A172 (cell line): Measurements from ENCODE around the gene AGMAT. TPM values are rescaled to one million over a fixed set of nuclear protein-coding genes. Genes with fewer than 3 reads are reported as not detected.

Source experiments
- DNase-seq: peaks from one replicate; pipeline ENCODE4 v3.0.0-alpha.2; 2015; ENCODE audit warnings: low spot score
- total RNA-seq: library from RNA; depleted of rRNA; stranded (reverse); fragments of >200 nt; shearing (Covaris generic); gene quantifications from 2 replicates; pipeline ENCODE4 v1.2.3, GENCODE V29; 2014; rRNA removed

AGMAT gene
- total RNA-seq, 1 experiment from 2014 or later, result not detected

DNA sequence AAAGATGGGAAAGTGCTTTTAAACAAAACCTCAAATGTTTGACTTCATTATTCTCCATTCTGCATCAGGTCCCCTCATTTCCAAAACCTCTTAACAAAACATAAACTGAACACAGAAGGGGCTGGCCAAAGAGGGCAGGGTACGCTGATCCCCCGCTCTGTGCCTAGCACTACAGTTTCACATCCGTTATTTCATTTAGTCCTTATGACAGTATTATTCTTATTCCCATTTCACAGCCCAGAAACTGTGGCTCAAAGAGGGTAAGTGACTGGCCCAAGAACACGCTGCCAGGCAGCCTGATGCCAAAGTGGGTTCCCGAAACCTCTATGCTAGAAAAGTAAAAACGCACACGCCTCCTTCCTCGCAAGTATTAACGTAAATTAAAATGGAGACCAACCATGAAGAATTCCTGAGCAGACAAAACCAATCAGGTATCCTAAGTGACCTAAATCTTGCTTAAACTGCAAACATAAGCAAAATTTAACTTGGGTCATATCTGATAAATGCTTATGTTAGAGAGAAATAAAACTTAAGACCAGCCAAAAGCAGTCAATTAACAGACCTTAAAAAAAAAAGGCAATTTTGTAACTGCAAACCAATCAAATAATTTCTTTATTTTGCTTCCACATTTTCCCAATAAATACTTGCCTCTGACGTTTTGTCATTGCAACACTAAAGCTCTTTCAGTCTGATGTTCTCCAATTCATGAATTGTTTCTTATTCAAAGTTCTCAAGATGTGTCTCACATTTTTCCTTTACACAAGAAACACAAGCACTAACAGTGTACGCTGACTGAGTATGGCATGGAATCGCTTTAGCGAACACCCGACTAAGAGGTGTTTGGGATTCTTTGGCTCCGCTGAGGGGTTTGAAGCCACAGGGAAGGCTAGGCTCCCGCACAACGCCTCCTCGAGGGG, 61.5 kb downstream of the AGMAT start:
- DNase-seq, result no peak

DNA sequence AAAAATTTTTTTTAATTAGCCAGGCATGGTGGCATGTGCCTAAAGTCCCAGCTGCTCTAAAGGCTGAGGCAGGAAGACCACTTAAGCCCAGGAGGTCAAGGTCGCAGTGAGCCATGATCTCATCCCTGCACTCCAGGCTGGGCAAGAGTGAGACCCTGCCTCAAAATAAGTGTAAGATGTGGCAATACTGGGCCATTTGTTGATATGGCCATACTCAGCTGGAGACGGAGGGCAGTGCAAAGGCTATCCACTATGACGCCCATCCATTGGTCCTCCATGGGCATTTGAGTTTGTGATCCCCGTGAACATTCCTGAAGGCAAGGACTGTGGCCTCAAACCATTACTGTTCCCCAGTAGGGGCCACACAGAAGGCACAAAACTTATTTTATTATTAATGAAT, 62.3 kb downstream of the AGMAT start:
- no peak for DNase-seq

Other genes starting within 250 kb of the AGMAT start
- 55.7 and 58.5 TPM in 2 replicates for gene EFHD2, start 175.2 kb downstream of the AGMAT start, total RNA-seq
- not detected in 2 replicates for gene CTRC, start 146.6 kb downstream of the AGMAT start, total RNA-seq
- not detected in 2 replicates for gene CELA2A, start 128.3 kb downstream of the AGMAT start, total RNA-seq
- not detected in 2 replicates for gene CELA2B, start 108.9 kb downstream of the AGMAT start, total RNA-seq
- 8.0 and 8.6 TPM in 2 replicates for gene CASP9, start 60.8 kb downstream of the AGMAT start, total RNA-seq
- 8.7 and 14.5 TPM in 2 replicates for gene DNAJC16, start 58.2 kb downstream of the AGMAT start, total RNA-seq
- 6.2 and 7.6 TPM in 2 replicates for gene DDI2, start 32.4 kb upstream of the AGMAT start, total RNA-seq
- 18.4 and 22.2 TPM in 2 replicates for gene PLEKHM2, start 99.3 kb upstream of the AGMAT start, total RNA-seq
- 1.1 TPM in 1 of 2 replicates, not detected in the other for gene SLC25A34, start 151.2 kb upstream of the AGMAT start, total RNA-seq
- gene TMEM82, start 157.4 kb upstream of the AGMAT start, total RNA-seq, result not detected in 2 replicates
- gene FBLIM1, start 173.7 kb upstream of the AGMAT start, total RNA-seq, result 31.2 and 70.8 TPM in 2 replicates
- 0.84 and 1.5 TPM in 2 replicates for gene UQCRHL, start 222.6 kb upstream of the AGMAT start, total RNA-seq